GM12878 (cell line): ENCODE measurements around the gene TIAM1. TPM values are rescaled to one million over a fixed set of nuclear protein-coding genes. Genes with fewer than 3 reads are reported as not detected.

Source experiments
- BCL3 ChIP-seq: IDR thresholded peaks from 2 replicates; pipeline ENCODE4 v1.6.1; 2011; ENCODE audit warnings: borderline replicate concordance, low read depth, mild to moderate bottlenecking, moderate library complexity, low read length; ENCODE audit not compliant: insufficient read depth, poor library complexity, severe bottlenecking
- BHLHE40 ChIP-seq, 2 experiments: fragments of 450-650 bp in 1 of 2; IDR thresholded peaks; 2 replicates each; pipeline ENCODE4 v1.6.1; 2011 to 2017; ENCODE audit warnings: low read depth in 2 of 2, borderline replicate concordance in 1 of 2, improper control_type of control experiment in 1 of 2, low read length in 1 of 2, mild to moderate bottlenecking in 1 of 2
- CHD4 ChIP-seq: fragments of 200-600 bp; sonication (generic); IDR thresholded peaks from 2 replicates; pipeline ENCODE4 v1.6.1; 2016; ENCODE audit warnings: mild to moderate bottlenecking
- FOS ChIP-seq: IDR thresholded peaks from 3 replicates; pipeline ENCODE4 v1.6.1; 2011; ENCODE audit warnings: borderline replicate concordance; ENCODE audit not compliant: insufficient read length; ENCODE audit errors: extremely low read depth
- HCFC1 ChIP-seq: fragments of 150-350 bp; IDR thresholded peaks from 2 replicates; pipeline ENCODE4 v1.6.1; 2014; ENCODE audit warnings: low read length
- HDAC2 ChIP-seq: fragments of 200-600 bp; sonication (generic); IDR thresholded peaks from 2 replicates; pipeline ENCODE4 v1.6.1; 2017
- IKZF1 ChIP-seq: fragments of 450-650 bp; conservative IDR thresholded peaks from 2 replicates; pipeline ENCODE4 v1.6.1; 2017; ENCODE audit warnings: antibody characterized with exemption, mild to moderate bottlenecking
- JUND ChIP-seq: IDR thresholded peaks from 2 replicates; pipeline ENCODE4 v1.6.1; 2012; ENCODE audit warnings: low read depth, mild to moderate bottlenecking, low read length, improper control_type of control experiment, moderate library complexity
- KLF5 ChIP-seq: fragments of 450-650 bp; IDR thresholded peaks from 2 replicates; pipeline ENCODE4 v1.6.1; 2014; ENCODE audit warnings: mild to moderate bottlenecking; ENCODE audit not compliant: partially characterized antibody
- MEF2A ChIP-seq: IDR thresholded peaks from 2 replicates; pipeline ENCODE4 v1.6.1; 2011; ENCODE audit warnings: low read depth, mild to moderate bottlenecking, low read length, moderate library complexity; ENCODE audit not compliant: insufficient read depth
- SREBF2 ChIP-seq: IDR thresholded peaks from 2 replicates; pipeline ENCODE4 v1.6.1; 2012; ENCODE audit warnings: mild to moderate bottlenecking, low read length
- USF2 ChIP-seq: IDR thresholded peaks from 2 replicates; pipeline ENCODE4 v1.6.1; 2011; ENCODE audit warnings: low read depth, low read length, improper control_type of control experiment, borderline replicate concordance
- ZBTB40 ChIP-seq: fragments of 450-650 bp; IDR thresholded peaks from 2 replicates; pipeline ENCODE4 v1.6.1; 2016; ENCODE audit warnings: mild to moderate bottlenecking, moderate library complexity, borderline replicate concordance
- ZZZ3 ChIP-seq: IDR thresholded peaks from 2 replicates; pipeline ENCODE4 v1.6.1; 2011; ENCODE audit warnings: low read depth; ENCODE audit not compliant: control insufficient read depth, insufficient read length
- polyA plus RNA-seq, 11 experiments: library from polyadenylated mRNA; depleted of rRNA in 4 of 11; unstranded in 6 of 11; stranded (reverse) in 5 of 11; fragments of >200 nt; fragmentation: Nextera tagmentation in 4 of 11; fragmentation: Illumina TruSeq in 1 of 11; extraction: Ambion mirVana in 4 of 11; extraction: Trizol in 1 of 11; gene quantifications; 1 replicate in 1 of 11; 2 replicates in 10 of 11; pipeline versions ENCODE4 v1.2.1 to v1.2.3, GENCODE V29; 2011 to 2016; ENCODE audit warnings: inconsistent platforms in 2 of 11, missing spikeins in 2 of 11, low read depth in 1 of 11
- total RNA-seq, 4 experiments: library from RNA; depleted of rRNA in 3 of 4; stranded (reverse); fragments of >200 nt in 3 of 4; fragmentation: Illumina TruSeq in 1 of 4; extraction: Trizol in 1 of 4; gene quantifications; 2 replicates each; pipeline versions ENCODE4 v1.2.1 to v1.2.3, GENCODE V29; 2013 to 2021

TIAM1 gene
- total and polyA plus RNA-seq, 10 of the 15 experiments (the other 5 are each of a cell fraction or from before 2014, with no cell fraction given) = 0.31 to 35.9 (median 0.78) TPM

- TF ChIP-seq ZBTB40 (no peak), CHD4 (no peak), ZZZ3 (no peak), SREBF2 (no peak), JUND (no peak), HDAC2 (no peak), FOS (no peak), USF2 (no peak), IKZF1 (no peak), KLF5 (no peak), HCFC1 (no peak), BHLHE40 (IDR thresholded peaks at IDR 0.05; ENCODE audit: borderline replicate concordance in 1 of 2, low read depth in 2 of 2, low read length in 1 of 2) (no peak), MEF2A (no peak), BCL3 (no peak)
These were observed 61.9 kb downstream of the TIAM1 start (continued) for GRCh38 chr21:31282095-31282709.
